HG03565 (cell line): Measurements from ENCODE around the gene ATIC.

Experiments used
- ATAC-seq: cut with Tn5 transposase; IDR thresholded peaks from one replicate; pipeline ENCODE4 v1.9.1; 2021; ENCODE audit warnings: mild to moderate bottlenecking, moderate library complexity; ENCODE audit not compliant: unreplicated experiment

ATIC gene

DNA sequence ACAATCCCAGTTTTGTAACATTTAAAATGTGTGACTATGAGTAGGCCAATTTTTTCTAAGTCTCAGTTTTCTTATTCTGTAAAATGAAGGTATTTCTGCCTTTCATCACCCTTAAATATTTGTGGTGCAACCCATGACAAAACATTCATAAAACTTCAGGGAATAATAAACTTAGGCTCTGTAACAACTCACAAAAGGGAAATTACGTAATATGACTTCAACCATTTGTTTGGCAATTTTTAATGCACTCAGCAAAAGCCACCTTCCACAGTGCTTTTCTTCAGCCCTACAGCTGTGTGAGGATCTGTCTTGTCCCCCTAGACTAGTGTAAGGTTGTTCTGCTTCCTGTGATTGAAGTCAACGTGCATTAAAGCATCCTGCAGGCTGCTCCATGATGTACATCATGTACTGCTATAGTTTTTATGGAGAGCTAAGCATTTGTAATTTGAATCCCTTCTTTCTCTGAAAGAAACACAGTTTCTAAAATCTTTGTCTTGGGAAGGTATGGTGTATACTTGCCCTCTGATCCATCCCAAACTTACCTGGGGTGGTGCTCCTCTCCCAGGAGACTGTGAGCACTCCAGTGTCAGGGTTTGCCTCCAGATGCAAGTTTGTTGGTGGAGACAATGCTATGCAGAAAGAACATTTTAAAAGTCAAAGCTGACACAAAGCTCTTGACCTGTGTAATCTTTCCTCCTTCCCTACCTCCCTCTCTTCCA is 84.9 kb downstream of the ATIC start:
- ATAC-seq = no peak

DNA sequence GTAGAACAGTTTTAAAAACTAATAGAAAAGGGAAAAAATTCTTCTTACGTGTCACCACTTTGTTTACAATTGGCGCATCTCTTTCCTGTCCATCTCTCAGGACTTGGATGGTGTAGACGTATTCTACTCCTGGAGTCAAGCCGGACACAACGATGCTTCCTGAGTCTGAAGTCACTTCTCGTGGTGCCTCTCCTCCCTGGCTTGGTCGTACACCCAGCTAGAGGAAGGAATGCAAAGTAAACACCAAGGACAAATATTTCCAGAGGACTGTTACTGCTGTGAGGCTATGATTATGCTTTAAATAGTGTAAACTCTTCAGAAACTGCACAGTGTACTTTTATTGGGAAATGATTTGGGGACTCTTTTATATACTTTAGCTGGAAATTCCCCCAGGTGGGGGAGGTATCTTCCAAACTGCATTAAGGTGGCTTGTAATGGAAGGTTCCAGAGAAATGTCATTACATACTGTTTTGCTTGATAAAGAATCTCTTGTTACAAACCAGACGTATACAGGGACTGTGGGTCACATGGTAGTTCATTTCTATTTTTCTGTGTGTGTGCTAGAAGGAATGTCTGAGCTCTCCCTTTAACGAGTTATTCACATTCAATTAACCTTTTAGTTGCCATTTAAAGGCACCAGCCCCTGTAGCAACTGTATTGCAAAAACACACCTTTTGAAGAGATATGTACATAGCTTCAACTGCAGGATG is 85.9 kb downstream of the ATIC start:
- ATAC-seq = no peak

DNA sequence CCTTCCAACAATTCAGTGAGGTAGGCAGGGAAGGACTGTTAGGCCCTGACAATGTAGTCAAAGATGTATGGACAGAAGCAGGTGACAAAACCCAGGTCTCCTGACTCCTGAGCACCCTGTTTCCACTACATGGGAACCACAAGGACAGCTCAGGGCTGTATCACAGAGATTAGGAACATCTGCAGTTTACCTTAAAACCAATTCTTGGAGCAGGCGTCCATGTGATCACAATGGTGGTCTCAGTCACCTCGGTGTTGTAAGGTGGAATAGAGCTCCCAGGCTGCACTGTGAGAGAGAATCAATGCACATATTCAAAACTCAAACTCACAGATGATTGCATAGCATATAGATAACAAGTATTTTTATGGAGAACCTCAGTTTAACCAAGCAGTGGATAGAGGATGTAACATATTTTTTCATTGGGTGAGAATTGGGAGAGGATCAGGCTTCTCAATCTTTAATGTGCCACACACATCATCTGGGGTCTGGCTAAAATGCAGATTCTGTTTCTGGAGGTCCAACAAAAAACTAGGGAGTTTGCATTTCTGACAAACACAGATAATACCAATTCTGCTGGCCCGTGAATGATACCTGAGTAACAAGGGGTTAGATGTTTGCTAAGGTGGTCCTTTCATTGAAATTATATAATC is 87.3 kb downstream of the ATIC start:
- no peak for ATAC-seq
